Measurements from ENCODE around the gene CAMK1D.

CAMK1D gene

DNA sequence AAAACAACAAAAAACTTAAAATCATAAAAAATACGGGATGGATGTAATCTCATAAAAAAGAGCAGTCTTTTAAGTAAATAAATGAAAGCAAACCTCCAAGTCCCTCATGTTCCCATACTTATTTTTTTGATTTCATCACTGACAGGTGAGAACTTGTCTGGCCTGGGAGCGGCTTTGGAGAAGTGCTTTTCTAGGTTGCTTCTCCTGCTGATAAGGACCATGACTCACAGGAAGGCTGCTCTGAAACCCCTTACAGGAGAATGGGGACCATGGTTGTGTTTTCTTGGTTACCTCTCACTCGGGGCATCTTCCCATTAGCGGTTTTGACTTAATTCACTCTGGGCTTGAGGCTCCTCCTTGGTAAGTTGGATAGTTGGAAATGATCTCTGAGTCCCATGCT is 237.4 kb downstream of the CAMK1D start:
- H3K4me1 ChIP-seq (ENCODE audit: low read depth, poor library complexity, severe bottlenecking) = no peaks in the 10 kb centered on the region

DNA sequence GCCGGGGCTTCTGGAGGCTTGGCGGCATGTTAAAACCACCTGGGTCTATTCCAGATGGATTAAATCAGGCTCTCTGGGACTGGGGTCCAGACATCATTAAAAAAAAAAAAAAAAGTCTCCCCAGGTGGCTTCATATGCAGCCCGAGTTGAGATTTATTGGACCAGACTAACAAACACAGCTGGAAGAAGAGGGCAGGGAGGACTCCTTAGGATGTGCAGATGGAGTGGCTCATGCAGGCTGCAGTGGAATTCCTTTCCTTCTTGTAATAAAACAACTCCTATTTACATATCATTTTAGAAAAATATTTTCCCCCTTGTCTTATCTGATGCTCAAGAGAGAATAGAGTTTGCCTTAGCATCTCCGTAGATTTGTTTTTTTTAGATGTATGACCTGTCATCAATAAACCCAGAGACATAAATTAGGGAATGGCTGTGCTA is 238.1 kb downstream of the CAMK1D start:
- Histone ChIP-seq H4K20me1 (ENCODE audit: insufficient read depth) (no peaks in the 10 kb centered on the region), H3K36me3 (ENCODE audit: insufficient read depth) (no peaks in the 10 kb centered on the region), H3K4me2 (no peak overlapping the region), H3K27me3 (ENCODE audit: insufficient read depth, low read depth) (no peaks in the 10 kb centered on the region), H3K27ac (no peak overlapping the region), H2AFZ (ENCODE audit: low read depth) (no peak overlapping the region), H3K4me1 (ENCODE audit: low read depth, poor library complexity, severe bottlenecking) (no peaks in the 10 kb centered on the region), H3K4me3 (IDR thresholded peaks at IDR 0.05; ENCODE audit: insufficient read depth, low read depth, low read length) (no peak overlapping the region), H3K9ac (no peak overlapping the region), H3K79me2 (ENCODE audit: insufficient read depth, low read depth) (no peaks in the 10 kb centered on the region)
- TF ChIP-seq, protein P1, sequence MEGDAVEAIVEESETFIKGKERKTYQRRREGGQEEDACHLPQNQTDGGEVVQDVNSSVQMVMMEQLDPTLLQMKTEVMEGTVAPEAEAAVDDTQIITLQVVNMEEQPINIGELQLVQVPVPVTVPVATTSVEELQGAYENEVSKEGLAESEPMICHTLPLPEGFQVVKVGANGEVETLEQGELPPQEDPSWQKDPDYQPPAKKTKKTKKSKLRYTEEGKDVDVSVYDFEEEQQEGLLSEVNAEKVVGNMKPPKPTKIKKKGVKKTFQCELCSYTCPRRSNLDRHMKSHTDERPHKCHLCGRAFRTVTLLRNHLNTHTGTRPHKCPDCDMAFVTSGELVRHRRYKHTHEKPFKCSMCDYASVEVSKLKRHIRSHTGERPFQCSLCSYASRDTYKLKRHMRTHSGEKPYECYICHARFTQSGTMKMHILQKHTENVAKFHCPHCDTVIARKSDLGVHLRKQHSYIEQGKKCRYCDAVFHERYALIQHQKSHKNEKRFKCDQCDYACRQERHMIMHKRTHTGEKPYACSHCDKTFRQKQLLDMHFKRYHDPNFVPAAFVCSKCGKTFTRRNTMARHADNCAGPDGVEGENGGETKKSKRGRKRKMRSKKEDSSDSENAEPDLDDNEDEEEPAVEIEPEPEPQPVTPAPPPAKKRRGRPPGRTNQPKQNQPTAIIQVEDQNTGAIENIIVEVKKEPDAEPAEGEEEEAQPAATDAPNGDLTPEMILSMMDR (conservative IDR thresholded peaks at IDR 0.05; ENCODE audit: low read depth, low read length) = no peak

More for the DNA sequence above, 237.4 kb downstream of the CAMK1D start:
- H3K36me3 ChIP-seq (ENCODE audit: insufficient read depth) = no peaks in the 10 kb centered on the region
- TF ChIP-seq, protein P1 (conservative IDR thresholded peaks at IDR 0.05; ENCODE audit: low read depth, low read length) = no peak
- no peak overlapping the region for H2AFZ ChIP-seq (ENCODE audit: low read depth)
- H3K4me3 ChIP-seq (IDR thresholded peaks at IDR 0.05; ENCODE audit: insufficient read depth, low read depth, low read length) = no peak overlapping the region
- H3K9ac ChIP-seq = no peak overlapping the region
- no peaks in the 10 kb centered on the region for H4K20me1 ChIP-seq (ENCODE audit: insufficient read depth)
- no peak overlapping the region for H3K4me2 ChIP-seq
- no peaks in the 10 kb centered on the region for H3K79me2 ChIP-seq (ENCODE audit: insufficient read depth, low read depth)
- H3K27ac ChIP-seq = no peak overlapping the region
- no peaks in the 10 kb centered on the region for H3K27me3 ChIP-seq (ENCODE audit: insufficient read depth, low read depth)

DNA sequence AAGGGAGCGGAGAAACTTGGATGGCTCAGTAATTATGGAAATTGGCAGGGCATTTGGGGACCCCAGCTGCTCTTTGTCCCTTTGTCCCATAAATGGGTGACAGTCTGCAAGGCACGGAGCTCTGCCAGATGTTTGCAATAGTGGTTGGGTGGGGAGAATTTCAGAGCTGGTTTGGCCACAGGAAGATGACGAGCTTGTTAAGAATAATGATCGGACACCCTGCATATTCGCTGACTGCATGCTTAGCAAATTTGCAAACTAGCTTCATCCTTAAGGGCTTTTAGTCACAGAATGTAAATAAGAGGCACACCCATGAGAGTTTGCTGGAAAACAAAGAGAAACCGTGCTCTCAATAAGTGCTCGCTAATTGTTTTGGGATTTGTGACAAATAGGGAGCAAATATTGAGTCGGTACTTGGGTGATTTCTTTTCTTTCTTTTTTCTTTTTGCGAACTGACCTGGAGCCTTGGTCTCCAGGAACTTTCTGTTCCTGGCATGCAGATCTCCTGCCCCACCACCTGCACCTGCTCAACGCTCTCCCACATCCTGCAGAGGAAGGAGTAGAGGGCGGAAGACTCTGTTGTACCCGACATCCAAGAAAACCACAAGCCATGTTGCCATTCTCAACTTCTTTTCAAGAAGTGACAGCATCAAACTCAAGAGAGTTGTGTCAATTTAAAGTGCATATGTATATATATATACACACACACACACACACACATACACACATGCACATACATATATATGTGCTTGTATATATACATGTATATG is 238.9 kb downstream of the CAMK1D start:
- Histone ChIP-seq H3K4me2 (no peak overlapping the region), H2AFZ (ENCODE audit: low read depth) (no peak overlapping the region), H3K4me3 (IDR thresholded peaks at IDR 0.05; ENCODE audit: insufficient read depth, low read depth, low read length) (no peak overlapping the region), H3K79me2 (ENCODE audit: insufficient read depth, low read depth) (no peaks in the 10 kb centered on the region), H3K36me3 (ENCODE audit: insufficient read depth) (no peaks in the 10 kb centered on the region), H4K20me1 (ENCODE audit: insufficient read depth) (no peaks in the 10 kb centered on the region), H3K27ac (no peak overlapping the region), H3K9ac (no peak overlapping the region), H3K27me3 (ENCODE audit: insufficient read depth, low read depth) (no peaks in the 10 kb centered on the region), H3K4me1 (ENCODE audit: low read depth, poor library complexity, severe bottlenecking) (no peaks in the 10 kb centered on the region)
- TF ChIP-seq, protein P1 (conservative IDR thresholded peaks at IDR 0.05; ENCODE audit: low read depth, low read length) = no peak

DNA sequence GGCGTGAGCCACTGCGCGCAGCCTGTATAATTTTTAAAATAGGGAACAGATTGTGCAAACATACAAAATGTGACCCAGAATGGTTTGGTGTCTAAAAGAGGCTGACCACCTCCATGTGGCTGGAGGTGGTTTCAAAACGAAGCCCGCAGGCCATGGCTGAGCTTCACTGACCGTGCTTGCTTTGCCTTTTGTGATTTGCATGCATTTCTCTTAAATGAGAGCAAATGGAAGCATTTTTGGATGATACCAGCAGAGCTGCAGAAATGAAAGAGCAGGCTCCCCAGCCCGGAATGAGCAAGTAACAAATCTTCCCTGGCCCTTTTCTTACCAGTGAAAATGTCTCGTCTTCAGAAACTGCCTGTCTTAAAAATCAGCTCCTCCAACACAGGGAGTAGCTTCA is 239.9 kb downstream of the CAMK1D start:
- Histone ChIP-seq H3K4me3 (IDR thresholded peaks at IDR 0.05; ENCODE audit: insufficient read depth, low read depth, low read length) (no peak overlapping the region), H3K4me1 (ENCODE audit: low read depth, poor library complexity, severe bottlenecking) (no peaks in the 10 kb centered on the region), H3K4me2 (no peak overlapping the region), H3K27ac (no peak overlapping the region), H2AFZ (ENCODE audit: low read depth) (no peak overlapping the region), H3K27me3 (ENCODE audit: insufficient read depth, low read depth) (no peaks in the 10 kb centered on the region), H3K79me2 (ENCODE audit: insufficient read depth, low read depth) (no peaks in the 10 kb centered on the region), H3K36me3 (ENCODE audit: insufficient read depth) (no peaks in the 10 kb centered on the region), H3K9ac (no peak overlapping the region), H4K20me1 (ENCODE audit: insufficient read depth) (no peaks in the 10 kb centered on the region)
- TF ChIP-seq, protein P1 (conservative IDR thresholded peaks at IDR 0.05; ENCODE audit: low read depth, low read length) = no peak
